ENCODE results near the gene BCAS1. TPM values are rescaled to one million over a fixed set of nuclear protein-coding genes. Genes with fewer than 3 reads are reported as not detected.
A peak's percentile ranks its signal among the peaks of the same experiment; 100 is the strongest.

The BCAS1 gene
- total and polyA plus RNA-seq, 2 donors (not counting 1 experiment from before 2014, with no cell fraction given), result 0.97 to 1.1 TPM

DNA sequence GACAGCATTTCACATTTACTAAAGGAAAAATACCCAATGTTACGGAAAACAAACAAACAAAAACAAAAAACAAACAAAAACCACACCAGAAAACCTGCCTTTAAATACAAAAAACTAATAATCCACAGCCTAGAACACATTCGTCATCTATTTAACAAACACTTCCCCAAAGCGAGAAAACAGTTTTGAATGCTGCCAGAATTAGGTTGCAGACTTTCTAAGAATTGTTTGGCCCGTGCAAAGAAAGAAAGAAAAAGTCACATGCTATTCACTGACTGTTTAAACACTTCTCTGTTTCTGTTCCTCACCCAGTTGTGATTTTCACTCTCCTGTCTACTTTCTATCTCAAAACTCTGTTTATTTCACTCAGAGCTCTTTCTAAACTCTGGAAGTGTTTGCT lies 52.5 kb downstream of the BCAS1 start:
- ChIA-PET CTCF (interaction anchor here (1.6 kb wide), 1 partner anchor 44 kb away, joined by 6 read pairs; no protein-coding TSS in a partner anchor), POLR2A (interaction anchor here (0.7 kb wide), 2 partner anchors 34 to 1016 kb away, joined by 3 to 9 read pairs; no protein-coding TSS in a partner anchor)
- ATAC-seq (ENCODE audit: low read depth), result peak; percentile 70
- H3K27ac Mint-ChIP-seq, result peak overlapping the region; percentile 86
- peak overlapping the region; percentile 1 for H3K9ac ChIP-seq (ENCODE audit: low read length)
- no peaks in the 10 kb centered on the region for H3K9me3 ChIP-seq (ENCODE audit: control extremely low read depth in 1 of 3, control insufficient read depth in 2 of 3, insufficient read depth in 1 of 3, low read length in 2 of 3)
- intact Hi-C loops (cut with micrococcal nuclease), result loop anchor here (2.0 kb wide), 1 partner anchor 45 kb away; no protein-coding TSS in a partner anchor
- no peaks in the 10 kb centered on the region for H3K79me2 ChIP-seq (ENCODE audit: control insufficient read depth, insufficient read depth, low read length)
- peak; percentile 71 for DNase-seq
- H4K20me1 ChIP-seq (ENCODE audit: control insufficient read depth, insufficient read depth, low read length, poor library complexity, severe bottlenecking), result no peaks in the 10 kb centered on the region
- no peaks in the 10 kb centered on the region for H3K36me3 ChIP-seq (replicated peaks in 1 of 2; ENCODE audit: control extremely low read depth in 1 of 2, control insufficient read depth in 1 of 2, extremely low read depth in 1 of 2, insufficient read depth in 2 of 2, low read length in 1 of 2)
- peak overlapping the region; percentile 67 for H3K4me3 Mint-ChIP-seq
- no peaks in the 10 kb centered on the region for H3K27me3 ChIP-seq (replicated peaks in 1 of 4; ENCODE audit: control extremely low read depth in 1 of 4, control insufficient read depth in 3 of 4, insufficient read depth in 4 of 4, low read length in 3 of 4)
- no peak overlapping the region for H2AFZ ChIP-seq (ENCODE audit: insufficient read depth, low read depth, low read length, poor library complexity, severe bottlenecking)
- H3K9me3 Mint-ChIP-seq (ENCODE audit: insufficient read depth), result no peaks in the 10 kb centered on the region
- peaks cover 22% of the 10 kb centered on the region for H3K4me1 Mint-ChIP-seq
- TF ChIP-seq, protein P1, sequence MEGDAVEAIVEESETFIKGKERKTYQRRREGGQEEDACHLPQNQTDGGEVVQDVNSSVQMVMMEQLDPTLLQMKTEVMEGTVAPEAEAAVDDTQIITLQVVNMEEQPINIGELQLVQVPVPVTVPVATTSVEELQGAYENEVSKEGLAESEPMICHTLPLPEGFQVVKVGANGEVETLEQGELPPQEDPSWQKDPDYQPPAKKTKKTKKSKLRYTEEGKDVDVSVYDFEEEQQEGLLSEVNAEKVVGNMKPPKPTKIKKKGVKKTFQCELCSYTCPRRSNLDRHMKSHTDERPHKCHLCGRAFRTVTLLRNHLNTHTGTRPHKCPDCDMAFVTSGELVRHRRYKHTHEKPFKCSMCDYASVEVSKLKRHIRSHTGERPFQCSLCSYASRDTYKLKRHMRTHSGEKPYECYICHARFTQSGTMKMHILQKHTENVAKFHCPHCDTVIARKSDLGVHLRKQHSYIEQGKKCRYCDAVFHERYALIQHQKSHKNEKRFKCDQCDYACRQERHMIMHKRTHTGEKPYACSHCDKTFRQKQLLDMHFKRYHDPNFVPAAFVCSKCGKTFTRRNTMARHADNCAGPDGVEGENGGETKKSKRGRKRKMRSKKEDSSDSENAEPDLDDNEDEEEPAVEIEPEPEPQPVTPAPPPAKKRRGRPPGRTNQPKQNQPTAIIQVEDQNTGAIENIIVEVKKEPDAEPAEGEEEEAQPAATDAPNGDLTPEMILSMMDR (IDR thresholded peaks at IDR 0.05), result no peak
- no peak for TF ChIP-seq EZH2 (IDR thresholded peaks at IDR 0.05; ENCODE audit: borderline replicate concordance, insufficient read depth, low read depth, low read length, poor library complexity, severe bottlenecking)
- H3K4me1 ChIP-seq (ENCODE audit: control insufficient read depth in 2 of 2, insufficient read depth in 2 of 2, low read length in 2 of 2), result peaks cover 17 to 25% of the 10 kb centered on the region in 2 donors
- H3K27ac ChIP-seq (ENCODE audit: low read length in 2 of 2), result peak overlapping the region; percentile 22 to 50
- H3K4me3 ChIP-seq (ENCODE audit: control extremely low read depth in 1 of 5, extremely low read depth in 1 of 5, insufficient read depth in 1 of 5, low read depth in 2 of 5, low read length in 4 of 5), result peak overlapping the region in 2 of 5 experiments; percentile 6 to 12
- H3K4me2 ChIP-seq (replicated peaks; ENCODE audit: low read depth, low read length, poor library complexity, severe bottlenecking), result peak overlapping the region; percentile 29
- H3K27me3 Mint-ChIP-seq, result no peaks in the 10 kb centered on the region
- 15% methylated on average over 4 of the region's 4 CpGs for WGBS (ENCODE audit: insufficient coverage)

DNA sequence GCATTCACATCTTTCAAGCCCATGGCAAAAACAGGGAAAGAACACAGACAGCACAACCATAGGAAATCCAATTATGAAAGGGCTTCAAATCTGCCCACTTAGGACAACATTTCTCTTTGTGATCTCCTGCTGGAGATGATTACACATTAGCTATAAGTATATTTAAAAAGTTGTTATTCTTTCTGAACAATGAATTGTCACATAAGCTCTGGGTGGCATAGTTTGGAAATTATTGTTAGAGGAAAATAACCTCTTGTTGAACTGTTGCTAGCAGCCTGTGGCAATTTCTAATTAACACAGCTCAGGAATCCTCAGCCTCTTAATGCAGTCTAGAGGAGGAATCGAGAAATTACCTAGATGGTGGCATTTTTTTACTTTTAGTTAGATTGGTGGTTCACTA lies 54.9 kb downstream of the BCAS1 start:
- ATAC-seq (ENCODE audit: low read depth) (no peak), DNase-seq (no peak)
- H3K9ac ChIP-seq (ENCODE audit: low read length), result no peak overlapping the region
- H3K36me3 ChIP-seq (replicated peaks in 1 of 2; ENCODE audit: control extremely low read depth in 1 of 2, control insufficient read depth in 1 of 2, extremely low read depth in 1 of 2, insufficient read depth in 2 of 2, low read length in 1 of 2), result no peaks in the 10 kb centered on the region
- intact Hi-C loops (cut with micrococcal nuclease), result no loop called here
- H3K4me3 ChIP-seq (ENCODE audit: control extremely low read depth in 1 of 5, extremely low read depth in 1 of 5, insufficient read depth in 1 of 5, low read depth in 2 of 5, low read length in 4 of 5), result no peak overlapping the region
- Mint-ChIP-seq H3K27me3 (no peaks in the 10 kb centered on the region), H3K9me3 (ENCODE audit: insufficient read depth) (no peaks in the 10 kb centered on the region), H3K4me3 (no peak overlapping the region), H3K27ac (no peak overlapping the region), H3K4me1 (peaks cover 22% of the 10 kb centered on the region)
- ChIA-PET CTCF (no interaction called here), POLR2A (no interaction called here)
- H4K20me1 ChIP-seq (ENCODE audit: control insufficient read depth, insufficient read depth, low read length, poor library complexity, severe bottlenecking), result no peaks in the 10 kb centered on the region
- no peaks in the 10 kb centered on the region for H3K79me2 ChIP-seq (ENCODE audit: control insufficient read depth, insufficient read depth, low read length)
- no peak overlapping the region for H3K27ac ChIP-seq (ENCODE audit: low read length in 2 of 2)
- no peaks in the 10 kb centered on the region for H3K9me3 ChIP-seq (ENCODE audit: control extremely low read depth in 1 of 3, control insufficient read depth in 2 of 3, insufficient read depth in 1 of 3, low read length in 2 of 3)
- TF ChIP-seq, protein P1 (IDR thresholded peaks at IDR 0.05), result no peak
- TF ChIP-seq EZH2 (IDR thresholded peaks at IDR 0.05; ENCODE audit: borderline replicate concordance, insufficient read depth, low read depth, low read length, poor library complexity, severe bottlenecking), result no peak
- no peak overlapping the region for H3K4me2 ChIP-seq (replicated peaks; ENCODE audit: low read depth, low read length, poor library complexity, severe bottlenecking)
- no peak overlapping the region for H2AFZ ChIP-seq (ENCODE audit: insufficient read depth, low read depth, low read length, poor library complexity, severe bottlenecking)
- no CpG with 5 or more reads among the region's 1 CpG for WGBS (ENCODE audit: insufficient coverage)
- H3K27me3 ChIP-seq (replicated peaks in 1 of 4; ENCODE audit: control extremely low read depth in 1 of 4, control insufficient read depth in 3 of 4, insufficient read depth in 4 of 4, low read length in 3 of 4), result no peaks in the 10 kb centered on the region
- peaks cover 17 to 25% of the 10 kb centered on the region in 2 donors for H3K4me1 ChIP-seq (ENCODE audit: control insufficient read depth in 2 of 2, insufficient read depth in 2 of 2, low read length in 2 of 2)

Data from B cell (primary cell).